HG03196 (cell line): Measurements from ENCODE around the gene FSIP1.

Source experiments
- ATAC-seq: cut with Tn5 transposase; IDR thresholded peaks from one replicate; pipeline ENCODE4 v1.9.1; 2021; ENCODE audit not compliant: unreplicated experiment

The FSIP1 gene

DNA sequence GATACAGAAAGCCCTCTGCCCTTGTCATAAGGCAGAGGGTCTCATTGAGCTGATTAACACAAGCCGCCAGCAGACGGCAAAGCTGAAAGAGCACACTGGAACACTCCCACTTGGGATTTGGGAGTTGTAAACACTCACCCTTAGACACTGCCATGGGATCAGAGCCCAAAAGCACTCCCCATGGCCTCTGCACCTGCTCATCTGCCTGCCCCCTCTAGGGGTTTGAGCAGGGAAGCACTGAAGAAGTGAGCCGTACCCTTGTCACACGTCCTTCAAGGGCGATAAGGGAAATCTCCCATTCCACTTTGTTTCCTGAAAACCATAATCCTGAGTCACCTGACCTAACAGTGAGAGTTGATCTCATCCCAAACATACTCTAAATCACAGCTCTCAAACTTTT, 14.7 kb downstream of the FSIP1 start:
- no peak for ATAC-seq

DNA sequence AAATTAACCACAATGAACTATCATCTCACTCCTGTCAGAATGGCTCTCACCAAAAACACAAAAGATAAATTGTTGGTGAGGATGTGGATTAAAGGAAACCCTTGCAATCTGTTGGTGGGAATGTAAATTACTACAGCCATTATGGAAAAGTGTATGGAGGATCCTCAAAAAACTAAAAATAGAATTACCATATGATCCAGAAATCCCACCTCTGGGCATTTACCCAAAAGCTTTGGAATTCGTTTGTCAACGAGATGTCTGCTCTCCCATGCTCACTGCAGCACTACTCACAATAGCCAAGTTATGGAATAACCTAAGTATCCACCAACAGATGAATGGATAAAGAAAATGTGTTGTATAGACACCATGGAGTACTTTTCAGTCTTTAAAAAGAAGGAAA, 21.6 kb downstream of the FSIP1 start:
- ATAC-seq, result no peak

DNA sequence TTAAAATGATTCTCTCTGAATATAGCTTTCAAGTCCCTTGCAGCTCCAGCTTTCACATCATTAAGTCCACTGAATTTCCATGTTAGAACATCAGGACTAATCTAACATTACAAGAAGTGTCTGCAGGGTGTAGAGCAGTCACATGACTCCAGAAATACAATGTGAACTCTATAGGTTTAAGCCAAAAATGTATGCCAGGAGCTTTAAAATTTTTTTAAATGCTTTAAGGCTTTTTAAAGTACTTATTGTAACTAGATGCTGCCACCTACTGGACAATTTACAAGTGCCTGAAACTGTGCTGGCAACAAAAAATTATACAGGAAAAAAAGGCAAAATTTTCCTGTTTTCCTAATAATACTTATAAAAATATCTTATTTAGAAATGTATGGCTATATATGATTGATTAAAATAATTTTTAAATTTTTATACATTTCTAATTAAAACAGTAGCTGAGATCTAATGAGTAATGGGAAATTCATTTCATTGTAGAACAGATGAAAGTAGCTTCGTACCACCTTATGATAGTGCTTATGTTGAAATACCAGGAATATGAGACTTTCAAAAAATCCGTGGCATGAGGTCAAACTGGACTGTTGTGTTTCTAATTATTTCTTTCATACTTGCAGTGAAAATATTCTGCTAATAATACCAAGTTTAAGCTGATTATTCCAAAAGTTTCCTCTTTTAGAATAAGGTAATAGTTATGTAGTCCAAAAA, 25.7 kb downstream of the FSIP1 start:
- no peak for ATAC-seq

DNA sequence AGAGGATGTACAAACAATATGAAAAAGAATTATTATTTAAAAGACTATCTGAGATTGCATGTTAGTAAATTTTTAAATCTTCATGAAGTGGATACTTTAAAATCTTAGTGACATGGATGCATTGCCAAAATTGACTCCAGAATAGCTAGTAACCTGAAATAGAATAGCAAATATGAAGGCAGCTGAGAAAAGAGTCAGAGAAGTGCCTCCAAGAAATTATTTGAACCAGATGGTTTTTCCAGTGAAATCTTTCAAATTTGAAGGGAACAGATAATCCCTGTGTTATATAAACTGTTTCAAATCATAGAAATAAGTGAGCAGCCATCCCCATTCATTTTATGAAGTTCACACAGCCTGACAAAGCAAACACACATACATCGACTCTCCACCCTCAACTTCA, 29.6 kb downstream of the FSIP1 start:
- ATAC-seq, result no peak

DNA sequence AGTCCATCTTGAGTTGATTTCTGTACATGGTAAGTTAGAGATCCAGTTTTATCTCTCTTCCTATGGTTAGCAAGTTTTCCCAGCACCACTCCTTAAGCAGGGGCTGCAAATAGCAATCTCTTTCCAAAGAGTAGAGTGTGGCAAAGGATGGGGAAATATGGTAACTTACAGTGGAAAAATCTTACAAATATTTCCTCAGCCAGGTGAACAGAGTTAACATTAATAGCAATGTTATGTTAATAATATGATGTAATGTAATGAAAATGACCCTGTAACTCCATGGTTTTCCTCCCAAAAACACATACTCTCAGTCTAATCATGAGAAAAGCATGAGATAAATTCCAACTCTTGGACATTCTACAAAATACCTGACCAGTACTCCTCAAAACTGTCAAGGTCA, 30.4 kb downstream of the FSIP1 start:
- no peak for ATAC-seq

DNA sequence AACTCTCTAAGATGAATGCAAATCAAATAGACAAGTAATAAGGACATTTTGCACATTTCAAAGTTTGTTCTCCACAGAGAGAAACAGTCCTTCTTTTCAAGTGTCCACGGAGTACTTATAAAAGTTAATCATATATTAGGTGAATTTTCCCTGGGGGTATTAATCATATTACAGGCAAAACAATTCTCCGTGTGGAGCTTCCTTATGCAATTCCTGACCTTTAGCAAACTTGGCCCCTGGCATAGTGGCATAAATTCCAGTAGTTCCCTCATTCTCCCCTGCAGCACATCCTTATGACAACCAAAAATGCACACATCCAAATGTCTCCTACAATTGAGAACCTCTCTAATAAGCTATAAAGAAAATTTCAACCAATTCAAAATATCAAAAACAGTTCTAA, 34.4 kb downstream of the FSIP1 start:
- ATAC-seq, result no peak

DNA sequence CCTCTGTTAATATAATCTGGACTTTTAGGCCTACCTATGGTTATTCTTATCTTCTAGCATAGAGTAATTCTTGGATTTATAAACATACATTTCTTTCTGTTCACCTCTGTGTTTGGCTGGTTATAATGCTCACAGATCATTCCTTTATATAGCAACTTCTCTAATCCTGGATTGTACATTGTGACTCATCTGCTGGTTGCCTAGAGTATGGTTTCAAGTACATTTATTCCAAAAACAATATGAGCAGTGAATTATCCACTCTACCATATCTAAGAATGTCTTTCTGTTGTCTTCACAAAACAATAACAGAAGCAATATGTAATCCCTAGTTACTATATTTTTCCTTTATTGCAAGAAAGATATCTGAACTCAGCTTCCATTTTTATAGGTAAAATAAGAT, 35.3 kb downstream of the FSIP1 start:
- no peak for ATAC-seq

DNA sequence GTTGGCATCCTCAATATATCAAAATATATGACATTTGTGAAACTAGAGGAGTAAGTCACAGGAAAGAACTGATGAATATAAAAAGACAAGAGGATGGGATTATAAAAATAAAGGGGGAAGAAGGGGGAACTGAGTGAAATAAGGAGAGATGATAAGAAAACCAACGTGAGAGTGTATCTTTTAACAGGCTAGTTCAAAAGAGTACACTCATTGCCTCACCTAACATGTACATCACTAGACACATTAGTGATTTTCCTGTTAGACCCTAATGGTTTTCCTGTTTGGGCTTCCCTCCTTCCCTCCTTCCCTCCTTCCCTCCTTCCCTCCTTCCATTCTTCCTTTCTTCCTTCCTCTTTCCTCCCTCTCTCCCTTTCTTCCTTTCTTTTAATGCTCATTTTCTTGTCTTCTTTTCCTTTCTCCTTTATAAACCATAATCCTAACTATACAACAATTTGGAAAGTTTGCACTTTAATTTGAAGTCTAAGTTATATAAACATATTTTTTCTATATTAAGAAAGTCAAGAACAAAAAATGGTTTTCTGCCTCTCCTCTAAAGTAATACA, 35.8 kb downstream of the FSIP1 start:
- no peak for ATAC-seq

DNA sequence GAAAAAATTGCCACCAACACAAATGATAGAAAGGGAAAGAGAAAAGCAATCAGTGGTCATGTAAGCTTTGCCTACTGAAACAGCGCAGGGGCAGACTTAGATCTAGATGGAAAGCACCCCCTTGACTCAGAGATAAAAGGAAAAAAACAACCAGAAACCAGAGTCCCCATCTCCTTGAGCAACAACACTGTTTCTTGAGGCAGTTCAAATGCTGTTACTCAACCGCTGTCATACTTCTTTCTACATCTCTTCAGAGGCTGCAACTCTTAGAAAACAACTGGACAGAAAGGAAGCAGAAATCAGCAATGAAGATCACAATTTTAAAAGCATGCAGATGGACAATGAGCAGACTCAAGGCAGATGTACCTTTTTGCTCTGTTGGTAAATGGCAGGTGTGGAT, 36.5 kb downstream of the FSIP1 start:
- ATAC-seq, result no peak

DNA sequence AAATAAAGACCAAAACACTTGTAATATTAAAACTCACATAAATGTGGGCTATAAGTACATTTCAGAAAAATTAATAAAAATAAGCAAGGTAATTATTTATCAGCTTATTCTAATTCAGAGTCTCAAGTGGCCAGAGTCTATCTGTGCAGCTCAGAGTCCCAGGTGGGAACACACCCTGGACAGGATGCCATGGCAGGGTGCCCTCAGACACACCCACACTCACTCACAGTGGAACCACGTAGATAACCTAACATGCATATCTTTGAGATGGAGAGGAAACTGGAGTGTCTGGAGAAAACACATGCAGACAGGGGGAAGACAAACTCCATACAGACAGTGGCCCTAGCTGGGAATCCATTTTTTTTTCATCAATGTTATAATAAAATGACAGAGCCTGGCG, 37.2 kb downstream of the FSIP1 start:
- no peak for ATAC-seq

DNA sequence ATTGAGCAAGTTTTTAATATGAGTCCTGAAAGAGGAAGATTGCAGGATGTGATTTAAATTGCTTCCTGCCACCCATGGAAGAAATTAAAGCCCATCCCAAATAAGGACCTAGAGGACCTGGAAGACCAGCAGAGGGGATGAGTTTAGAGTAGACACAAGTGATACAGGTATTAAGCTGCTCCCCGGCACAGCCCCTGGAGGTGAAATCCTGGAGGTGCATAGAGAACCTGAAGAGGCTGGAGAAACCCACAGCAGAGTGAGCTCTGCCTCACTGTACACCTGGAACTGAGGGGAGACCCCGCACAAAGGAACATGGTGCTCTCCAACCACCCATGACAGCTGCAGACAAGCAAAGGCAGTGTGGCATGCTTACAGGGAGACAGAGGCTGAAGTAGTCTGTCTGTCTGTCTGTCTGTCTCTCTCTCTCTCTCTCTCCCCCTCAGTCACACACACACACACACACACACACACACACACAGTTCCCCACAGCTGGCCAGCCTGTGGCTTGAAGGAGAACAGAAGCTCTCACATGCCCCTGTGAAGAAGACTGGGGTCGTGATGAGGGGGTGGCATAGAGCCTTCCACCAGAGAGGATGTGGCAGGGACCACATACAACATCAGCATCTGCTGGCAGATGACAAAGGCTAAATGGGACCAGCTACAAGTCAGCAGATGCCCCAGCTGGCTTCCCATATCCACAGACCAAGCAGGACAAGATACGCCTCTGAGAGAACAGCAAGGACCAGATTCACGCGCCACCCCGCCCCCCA, 38.1 kb downstream of the FSIP1 start:
- no peak for ATAC-seq

DNA sequence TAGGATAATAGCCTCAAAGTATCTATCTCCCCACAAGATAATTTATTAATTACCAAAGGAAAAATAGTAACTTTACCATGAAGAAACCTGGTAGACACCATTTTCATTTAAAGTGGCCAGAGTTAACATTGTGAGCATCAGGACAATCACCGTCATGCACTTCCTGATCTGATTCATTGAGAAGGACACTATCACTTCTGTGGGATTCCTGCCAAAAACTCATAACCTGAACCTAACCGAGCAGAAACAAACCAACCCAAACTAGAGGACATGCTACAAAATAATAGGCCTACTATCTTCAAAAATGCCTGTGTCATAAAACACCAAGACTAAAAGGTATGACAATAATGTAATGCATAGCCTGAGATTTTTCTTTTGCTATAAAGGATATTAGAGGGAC, 39.0 kb downstream of the FSIP1 start:
- no peak for ATAC-seq

DNA sequence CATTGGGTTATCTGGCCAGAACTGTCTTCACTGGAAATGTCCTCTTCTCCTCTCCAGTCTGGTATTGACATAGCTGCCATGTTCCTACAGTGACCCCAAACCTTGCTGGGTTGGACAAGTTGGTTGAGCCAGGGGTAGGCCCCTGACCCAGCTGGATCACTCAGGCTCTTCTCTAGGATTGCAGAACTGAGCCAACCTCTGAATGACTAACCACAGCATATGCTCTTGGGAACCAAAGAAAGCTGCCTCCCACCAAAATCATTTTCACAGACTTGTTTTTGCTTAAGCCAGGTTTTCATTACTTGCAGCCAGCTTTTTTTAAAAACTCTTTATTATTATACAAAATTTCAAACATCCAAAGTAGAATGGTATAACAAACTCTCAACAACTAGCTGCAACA, 41.4 kb downstream of the FSIP1 start:
- ATAC-seq, result no peak

DNA sequence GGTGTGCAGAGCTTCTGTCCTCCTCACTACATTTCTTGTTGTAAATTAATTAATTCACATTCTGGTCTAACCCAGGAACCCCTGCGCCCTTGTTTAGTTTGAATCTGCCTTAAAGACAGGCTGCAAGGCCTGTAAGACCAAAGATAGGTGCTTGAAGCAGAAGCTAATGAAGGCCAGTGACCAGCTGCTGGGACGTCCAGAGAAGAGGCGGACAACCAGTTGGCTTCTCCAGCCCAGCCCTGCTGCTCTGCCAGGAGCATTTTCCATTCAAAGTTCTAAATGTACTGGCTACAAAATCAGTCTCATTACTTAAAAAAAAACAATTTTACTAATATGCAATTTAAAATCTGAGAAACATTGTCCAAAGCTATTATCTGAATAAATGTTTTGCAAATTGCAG, 43.6 kb downstream of the FSIP1 start:
- no peak for ATAC-seq

DNA sequence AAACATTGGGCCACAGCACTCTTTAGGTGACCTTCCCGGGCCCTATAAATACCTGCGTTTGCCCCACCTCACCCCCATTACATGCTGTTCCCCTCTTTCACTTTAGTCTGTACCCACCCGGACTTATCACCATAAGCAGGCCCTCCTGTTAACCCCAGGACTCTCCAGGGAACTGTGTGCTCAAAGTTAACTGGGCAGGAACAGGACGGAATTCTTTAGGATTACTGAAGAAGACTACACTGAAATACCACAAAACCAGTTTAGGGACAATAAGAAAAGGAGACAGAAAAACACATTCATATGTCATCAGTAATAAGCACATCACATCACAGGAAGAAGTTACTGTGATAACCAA, 45.5 kb downstream of the FSIP1 start:
- no peak for ATAC-seq

DNA sequence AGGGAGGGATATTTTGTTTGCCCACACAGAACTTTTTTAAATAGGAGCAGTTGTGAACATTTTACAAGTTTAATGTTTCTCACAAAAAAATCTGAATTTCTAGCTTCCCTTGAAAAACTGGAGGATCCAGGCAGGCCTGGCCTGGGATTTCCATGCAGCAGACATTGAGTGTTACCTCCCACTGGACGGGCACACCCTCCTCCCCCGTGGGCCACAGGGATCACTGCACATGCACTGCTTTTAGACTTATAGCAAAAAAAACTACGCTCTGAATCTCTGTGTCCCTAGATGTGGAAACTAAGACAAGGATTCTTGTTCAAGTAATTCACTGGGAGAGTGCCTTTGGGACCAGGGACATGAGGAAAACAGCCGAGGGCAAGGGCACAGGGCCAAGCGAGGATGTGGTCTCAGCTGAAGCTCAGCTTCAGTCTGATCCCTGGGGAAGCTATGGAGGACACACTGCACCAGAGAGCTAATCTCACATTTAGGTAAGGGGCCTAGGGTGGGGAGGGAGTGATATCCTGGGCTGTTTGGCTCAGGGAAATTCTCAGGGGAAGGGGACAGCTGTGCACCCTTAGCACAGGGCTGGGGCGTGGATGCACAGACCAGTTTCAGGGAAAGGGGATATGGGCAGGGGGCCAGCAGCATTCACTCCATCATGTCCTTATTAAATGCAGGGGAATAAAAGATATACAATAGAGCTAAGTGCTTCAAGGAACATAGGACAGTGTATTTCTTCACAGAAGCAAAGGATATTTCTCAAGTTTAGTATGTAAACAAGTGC, 46.0 kb downstream of the FSIP1 start:
- ATAC-seq, result no peak

DNA sequence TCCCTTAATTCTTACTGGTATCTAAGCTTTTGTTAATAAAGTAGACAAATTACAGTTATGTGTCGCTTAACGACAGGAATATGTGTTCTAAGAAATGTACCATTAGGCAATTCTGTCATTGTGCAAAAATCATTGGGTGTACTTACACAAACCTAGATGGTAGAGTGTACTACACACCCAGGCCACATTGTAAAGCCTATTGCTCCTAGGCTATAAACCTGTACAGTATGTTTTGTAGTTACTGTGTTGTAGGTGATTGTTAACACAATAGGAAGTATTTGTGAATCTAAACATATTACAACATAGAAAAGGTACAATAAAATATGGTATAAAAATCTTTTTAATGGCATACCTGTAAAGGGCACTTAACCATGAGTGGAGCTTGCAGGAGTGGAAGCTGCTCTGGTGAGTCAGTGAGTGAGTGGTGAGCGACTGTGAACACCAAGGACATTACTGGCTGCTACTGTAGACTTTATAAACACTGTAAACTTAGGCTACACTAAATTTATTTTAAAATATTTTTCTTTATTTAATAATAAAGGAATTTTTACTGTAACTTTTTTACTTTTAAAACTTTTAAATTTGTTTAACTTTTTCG, 47.4 kb downstream of the FSIP1 start:
- ATAC-seq, result no peak

DNA sequence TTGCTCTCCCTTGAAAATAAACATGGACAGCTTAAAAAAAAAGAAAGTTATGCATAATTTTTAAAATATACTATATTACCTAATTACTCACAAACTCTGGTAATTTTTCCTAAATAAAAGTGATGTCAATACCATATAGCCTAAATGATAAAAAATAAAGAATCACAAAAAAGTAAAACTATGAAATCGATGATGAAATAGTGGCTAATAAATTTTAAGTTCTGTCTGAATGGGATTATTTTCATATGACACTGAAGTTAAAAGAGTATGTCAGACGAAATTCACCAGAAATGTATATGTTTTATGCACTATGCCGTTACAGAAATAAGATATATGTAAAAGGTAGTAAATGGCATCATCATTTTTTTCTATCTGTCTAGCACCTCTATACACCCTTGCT, 51.4 kb downstream of the FSIP1 start:
- no peak for ATAC-seq

DNA sequence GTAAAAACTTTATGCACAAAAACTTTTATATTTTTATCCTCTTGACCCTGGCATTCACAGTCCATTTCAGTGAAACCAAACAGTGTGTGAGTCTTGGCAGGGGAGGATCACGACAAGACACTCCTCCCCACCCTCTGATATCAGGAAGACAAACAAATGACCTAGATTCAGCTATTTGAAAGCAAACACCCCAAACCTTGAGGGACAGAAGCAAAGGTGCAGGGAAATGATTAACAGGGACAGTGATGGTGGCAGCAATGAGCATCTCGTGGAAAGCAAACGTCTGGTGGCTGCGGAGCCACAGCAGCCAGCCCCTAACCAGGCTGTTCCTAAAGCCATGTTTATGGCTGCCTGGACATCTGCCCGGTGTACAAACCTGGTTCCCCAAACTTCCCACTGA, 52.1 kb downstream of the FSIP1 start:
- no peak for ATAC-seq

DNA sequence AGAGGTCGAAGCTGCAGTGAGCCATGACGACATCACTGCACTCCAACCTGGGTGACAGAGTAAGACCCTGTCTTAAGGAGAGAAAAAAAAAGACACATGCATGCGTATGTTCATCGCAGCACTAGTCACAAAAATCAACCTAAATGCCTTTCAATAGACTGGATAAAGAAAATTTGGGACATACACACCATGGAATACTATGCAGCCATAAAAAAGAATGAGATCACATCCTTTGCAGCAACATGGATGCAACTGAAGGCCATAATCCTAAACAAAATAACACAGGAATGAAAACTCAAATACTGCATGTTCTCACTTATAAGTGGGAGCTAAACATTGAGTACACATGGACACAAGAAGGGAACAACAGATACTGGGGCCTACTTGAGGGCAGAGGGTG, 53.1 kb downstream of the FSIP1 start:
- ATAC-seq, result no peak

DNA sequence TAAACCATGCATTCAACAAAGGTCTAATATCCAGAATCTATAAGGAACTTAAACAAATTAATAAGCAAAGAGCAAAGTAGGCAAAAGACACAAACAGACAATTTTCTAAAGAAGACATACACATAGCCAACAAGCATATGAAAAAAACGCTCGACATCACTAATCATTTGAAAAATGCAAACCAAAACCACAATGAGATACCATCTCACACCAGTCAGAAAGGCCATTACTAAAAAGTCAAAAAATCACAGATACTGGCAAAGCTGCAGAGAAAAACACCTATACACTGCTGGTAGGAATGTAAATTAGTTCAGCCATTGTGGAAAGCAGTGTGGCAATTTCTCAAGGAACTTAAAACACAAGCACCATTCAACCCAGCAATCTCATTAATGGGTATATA, 53.8 kb downstream of the FSIP1 start:
- ATAC-seq, result no peak
